K562 (cell line): ENCODE measurements around the gene PHKB. TPM values are rescaled to one million over a fixed set of nuclear protein-coding genes. Genes with fewer than 3 reads are reported as not detected.

Experiments
- ATAC-seq: fragments of 200-7000 bp; cut with Tn5 transposase; 3 replicates; pipeline ENCODE4 v1.9.1; 2020; ENCODE audit warnings: moderate library complexity
- BruUV-seq: library from RNA; stranded (reverse); fragments of 400-500 nt; replicated peaks from 2 replicates; lab custom pipeline; 2021; lab: Mats Ljungman, UMichigan
- CTCF ChIA-PET: fragments of 300-600 bp; formaldehyde crosslinking; extraction: SDS; loops from one replicate; lab custom pipeline; 2021; ENCODE audit warnings: low intra/inter-chr PET ratio; lab: Yijun Ruan, JAX
- POLR2A ChIA-PET: fragments of 300-600, 350-650 bp; sonication (Branson Sonifier 250); formaldehyde crosslinking; extraction: SDS; loops from one replicate; lab custom pipeline; 2021; ENCODE audit warnings: antibody characterized with exemption, inconsistent platforms; lab: Yijun Ruan, JAX
- DNase-seq, 4 experiments: peaks; one replicate each; pipeline versions ENCODE4 v3.0.0 to v3.0.0-alpha.2; 2011 to 2018; ENCODE audit warnings: low spot score in 3 of 4, mixed read lengths in 3 of 4; ENCODE audit errors: extremely low read depth in 1 of 4
- FAIRE-seq: peaks from 2 replicates; lab custom pipeline; 2011; peaks lifted over from hg19 to GRCh38; lab: Jason Lieb, UNC
- H2AFZ ChIP-seq: 2 replicates; pipeline ENCODE4 v1.6.0; 2011; ENCODE audit warnings: low read depth, low read length, control low read depth, inconsistent platforms
- H3K27ac ChIP-seq: fragments of 200-600 bp; 3 replicates; pipeline ENCODE4 v1.8.0; 2011; ENCODE audit warnings: low read depth, mild to moderate bottlenecking, control low read depth, inconsistent platforms, low read length, moderate library complexity, mixed read lengths; ENCODE audit errors: extremely low read depth
- H3K27me3 ChIP-seq, 2 experiments: fragments of 300-600 bp in 1 of 2; 2 replicates in 1 of 2; 3 replicates in 1 of 2; pipeline versions ENCODE4 v1.6.0 to v1.8.0; 2011; ENCODE audit warnings: inconsistent platforms in 2 of 2, low read length in 2 of 2, mild to moderate bottlenecking in 1 of 2, mixed read lengths in 1 of 2, moderate library complexity in 1 of 2; ENCODE audit not compliant: control insufficient read depth in 2 of 2, insufficient read depth in 2 of 2
- H3K36me3 ChIP-seq: fragments of 300-600 bp; 3 replicates; pipeline ENCODE4 v1.8.0; 2011; ENCODE audit warnings: mild to moderate bottlenecking, low read length, inconsistent platforms; ENCODE audit not compliant: control insufficient read depth, insufficient read depth
- H3K4me1 ChIP-seq, 2 experiments: fragments of 200-600 bp in 1 of 2; replicated peaks in 1 of 2; 2 replicates in 1 of 2; 3 replicates in 1 of 2; pipeline versions ENCODE4 v1.5.1 to v1.8.0; 2011; ENCODE audit warnings: inconsistent platforms in 2 of 2, low read length in 2 of 2, mild to moderate bottlenecking in 1 of 2, mixed read lengths in 1 of 2, moderate library complexity in 1 of 2; ENCODE audit not compliant: control insufficient read depth in 2 of 2, insufficient read depth in 2 of 2
- H3K4me2 ChIP-seq: 2 replicates; pipeline ENCODE4 v1.6.1; 2011; ENCODE audit warnings: low read length, control low read depth, inconsistent platforms, mixed read lengths; ENCODE audit not compliant: insufficient read depth
- H3K4me3 ChIP-seq: fragments of 200-600 bp; sonication (generic), shearing (Covaris generic); 2 replicates; pipeline ENCODE4 v1.5.1; 2016; ENCODE audit warnings: control low read depth, inconsistent platforms
- H3K79me2 ChIP-seq: fragments of 200-600 bp; 3 replicates; pipeline ENCODE4 v1.8.0; 2011; ENCODE audit warnings: low read length, inconsistent platforms; ENCODE audit not compliant: control insufficient read depth, insufficient read depth
- H3K9ac ChIP-seq, 2 experiments: 2 replicates each; pipeline versions ENCODE4 v1.6.0 to v1.6.1; 2011; ENCODE audit warnings: low read depth in 2 of 2, low read length in 2 of 2, control low read depth in 1 of 2, inconsistent platforms in 1 of 2, mild to moderate bottlenecking in 1 of 2, mixed read lengths in 1 of 2; ENCODE audit not compliant: insufficient read depth in 1 of 2
- H3K9me1 ChIP-seq: one replicate; pipeline ENCODE4 v1.6.0; 2011; ENCODE audit warnings: inconsistent platforms, mild to moderate bottlenecking, low read length, moderate library complexity; ENCODE audit not compliant: control insufficient read depth, insufficient read depth
- H3K9me3 ChIP-seq: replicated peaks from 2 replicates; pipeline ENCODE4 v1.5.1; 2011; ENCODE audit warnings: low read depth, low read length, inconsistent platforms; ENCODE audit not compliant: control insufficient read depth, insufficient read depth
- H4K20me1 ChIP-seq: replicated peaks from 2 replicates; pipeline ENCODE4 v1.6.1; 2011; ENCODE audit warnings: low read length, inconsistent platforms, mixed read lengths; ENCODE audit not compliant: control insufficient read depth, insufficient read depth
- CEBPG ChIP-seq, 3 experiments: fragments of 200-800 bp in 1 of 3; sonication (Bioruptor generic) in 1 of 3; sonication (generic) in 1 of 3; formaldehyde crosslinking in 1 of 3; IDR thresholded peaks in 2 of 3; conservative IDR thresholded peaks in 1 of 3; 2 replicates each; pipeline versions ENCODE4 v1.6.1 to v1.8.0; 2016 to 2022; ENCODE audit warnings: missing compliant biosample characterization in 2 of 3, missing genetic modification characterization in 2 of 3, mild to moderate bottlenecking in 1 of 3, missing genetic modification reagents in 1 of 3
- CTBP1 ChIP-seq: fragments of 450-650 bp; IDR thresholded peaks from 2 replicates; pipeline ENCODE4 v1.6.1; 2016; ENCODE audit warnings: borderline replicate concordance
- MTA1 ChIP-seq: fragments of 450-650 bp; IDR thresholded peaks from 2 replicates; pipeline ENCODE4 v1.6.1; 2017; ENCODE audit warnings: borderline replicate concordance
- NR3C1 ChIP-seq: sonication (generic); formaldehyde crosslinking; IDR thresholded peaks from 2 replicates; pipeline ENCODE4 v1.8.1; 2022; ENCODE audit warnings: missing genetic modification reagents
- ZBTB5 ChIP-seq: fragments of 450-650 bp; IDR thresholded peaks from 2 replicates; pipeline ENCODE4 v1.6.1; 2017; ENCODE audit warnings: antibody characterized with exemption
- WGBS: fragments of 100-300 bp; shearing (Covaris generic); methylation state at CpG from one replicate; pipeline ENCODE4 v1.1.6; 2016; ENCODE audit warnings: low coverage, mixed read lengths; ENCODE audit not compliant: insufficient coverage; ENCODE audit errors: missing lambda C conversion rate; 5-methylcytosine and 5-hydroxymethylcytosine counted together
- in situ Hi-C: fragments of 300-500 bp; cut with MboI; formaldehyde crosslinking; loops from 4 replicates; pipeline ENCODE4 v1.15.0; 2018; ENCODE audit warnings: inconsistent platforms, mixed read lengths
- intact Hi-C: fragments of 100-400 bp; cut with micrococcal nuclease; formaldehyde crosslinking; loops from 2 replicates; pipeline ENCODE4 v1.14.2; 2022
- polyA plus RNA-seq, 8 experiments: library from polyadenylated mRNA; depleted of rRNA in 4 of 8; stranded (reverse) in 5 of 8; unstranded in 3 of 8; fragments of >200 nt; fragmentation: Nextera tagmentation in 2 of 8; fragmentation: Illumina TruSeq in 1 of 8; extraction: Ambion mirVana in 2 of 8; extraction: Trizol in 1 of 8; gene quantifications; 2 replicates each; pipeline versions ENCODE4 v1.2.1 to v1.2.3, GENCODE V29; 2011 to 2014; ENCODE audit warnings: inconsistent platforms in 1 of 8, missing spikeins in 1 of 8
- total RNA-seq, 7 experiments: library from RNA; depleted of rRNA in 6 of 7; stranded (reverse); fragments of >200 nt in 6 of 7; fragmentation: Illumina TruSeq in 2 of 7; extraction: Trizol in 2 of 7; gene quantifications; 2 replicates each; pipeline versions ENCODE4 v1.2.1 to v1.2.3, GENCODE V29; 2011 to 2021; ENCODE audit warnings: low replicate concordance in 1 of 7

PHKB gene
- total and polyA plus RNA-seq, 9 of the 15 experiments (the other 6 are each of a cell fraction or from before 2014, with no cell fraction given) = 24.7 to 92.3 (median 67.0) TPM

- no peaks in the 10 kb centered on the region for H3K36me3 ChIP-seq
- no peak overlapping the region for H3K9ac ChIP-seq
- intact Hi-C loops = loop anchor here (10.0 kb wide), 1 partner anchor 59 kb away; no protein-coding TSS in a partner anchor
- in situ Hi-C loops = no loop called here
- BruUV-seq = no TSS peak
- H3K27me3 ChIP-seq = peaks cover 25 to 35% of the 10 kb centered on the region in 2 experiments; a peak in 3 of 5 replicates
- ATAC-seq = no peak
- no peak overlapping the region for H3K4me2 ChIP-seq
- FAIRE-seq = no peak
- ChIA-PET POLR2A (interaction anchor here (0.7 kb wide), 1 partner anchor 214 kb away, joined by 5 read pairs; no protein-coding TSS in a partner anchor), CTCF (no interaction called here)
- DNase-seq = no peak
- H3K4me3 ChIP-seq = no peak overlapping the region
- 0% methylated on average over 8 of the region's 8 CpGs for WGBS
- H4K20me1 ChIP-seq = no peaks in the 10 kb centered on the region; the same call in 1 of the 2 replicates
- TF ChIP-seq MTA1 = no peak
- no peak for TF ChIP-seq CEBPG (CRISPR knock-in tag; IDR thresholded peaks at IDR 0.05)
- peak; percentile 54 to 56; a peak in 3 of 4 replicates for TF ChIP-seq CEBPG (tag; conservative IDR thresholded peaks at IDR 0.05 in 1 of 2, IDR thresholded peaks at IDR 0.05 in 1 of 2)
- TF ChIP-seq ZBTB5 = no peak
- TF ChIP-seq NR3C1 (CRISPR knock-in tag) = no peak
- TF ChIP-seq CTBP1 = 0 out of 2 replicates have a peak, but pooled peaks have one; percentile 30
- H2AFZ ChIP-seq = no peak overlapping the region
- H3K9me3 ChIP-seq = no peaks in the 10 kb centered on the region
- H3K79me2 ChIP-seq = no peaks in the 10 kb centered on the region
- no peak overlapping the region for H3K27ac ChIP-seq
- H3K9me1 ChIP-seq = no peaks in the 10 kb centered on the region
- H3K4me1 ChIP-seq = no peaks in the 10 kb centered on the region
These were observed 265.0 kb downstream of the PHKB start for GRCh38 chr16:47726031-47726675.
